DOHH2 (cell line): ENCODE results near the gene NME9.

Experiments used
- EZH2phosphoT487 ChIP-seq: fragments of 200-600 bp; sonication (generic); IDR thresholded peaks from 2 replicates; pipeline ENCODE4 v1.6.1; 2017; ENCODE audit warnings: borderline replicate concordance, mild to moderate bottlenecking, antibody characterized with exemption, low read length, moderate library complexity, mixed read lengths
- TF ChIP-seq, protein P1 (sequence below): fragments of 200-600 bp; sonication (generic); IDR thresholded peaks from one replicate; pipeline ENCODE4 v1.5.1; 2014; ENCODE audit warnings: antibody characterized with exemption, mild to moderate bottlenecking, low read depth, low read length; ENCODE audit not compliant: poor library complexity, severe bottlenecking

DNA sequence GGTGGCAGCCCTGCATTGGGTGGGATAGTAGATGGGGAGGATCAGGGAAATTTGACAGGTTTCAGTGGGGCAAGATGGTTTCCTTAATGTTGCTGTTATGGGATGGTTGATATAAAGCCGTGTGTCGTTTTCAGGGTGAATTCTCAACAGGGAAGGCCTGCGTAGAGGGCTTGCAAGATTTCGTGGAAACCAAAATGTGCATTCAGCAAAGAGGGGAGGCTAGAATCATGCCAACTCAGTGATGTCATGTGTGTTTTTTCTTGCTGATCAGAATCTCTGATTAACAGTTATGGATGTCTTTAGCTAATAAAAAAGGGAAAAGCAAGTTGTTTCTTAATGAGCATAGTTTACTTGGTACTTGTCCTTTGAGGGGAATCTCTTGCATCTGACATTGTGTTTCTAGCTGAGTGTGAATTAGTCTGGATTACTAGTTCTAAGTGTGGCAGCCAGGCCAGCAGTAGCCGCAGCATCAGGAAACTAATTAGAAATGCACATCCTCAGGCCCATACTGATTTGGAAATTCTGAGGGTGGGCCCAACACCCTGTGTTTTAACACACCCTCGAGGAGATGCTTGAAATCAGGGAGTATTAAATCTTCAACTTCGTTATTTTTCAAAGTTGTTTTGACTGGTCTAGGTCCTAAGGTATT lies 43.6 kb upstream of the NME9 start:
- TF ChIP-seq, protein P1, sequence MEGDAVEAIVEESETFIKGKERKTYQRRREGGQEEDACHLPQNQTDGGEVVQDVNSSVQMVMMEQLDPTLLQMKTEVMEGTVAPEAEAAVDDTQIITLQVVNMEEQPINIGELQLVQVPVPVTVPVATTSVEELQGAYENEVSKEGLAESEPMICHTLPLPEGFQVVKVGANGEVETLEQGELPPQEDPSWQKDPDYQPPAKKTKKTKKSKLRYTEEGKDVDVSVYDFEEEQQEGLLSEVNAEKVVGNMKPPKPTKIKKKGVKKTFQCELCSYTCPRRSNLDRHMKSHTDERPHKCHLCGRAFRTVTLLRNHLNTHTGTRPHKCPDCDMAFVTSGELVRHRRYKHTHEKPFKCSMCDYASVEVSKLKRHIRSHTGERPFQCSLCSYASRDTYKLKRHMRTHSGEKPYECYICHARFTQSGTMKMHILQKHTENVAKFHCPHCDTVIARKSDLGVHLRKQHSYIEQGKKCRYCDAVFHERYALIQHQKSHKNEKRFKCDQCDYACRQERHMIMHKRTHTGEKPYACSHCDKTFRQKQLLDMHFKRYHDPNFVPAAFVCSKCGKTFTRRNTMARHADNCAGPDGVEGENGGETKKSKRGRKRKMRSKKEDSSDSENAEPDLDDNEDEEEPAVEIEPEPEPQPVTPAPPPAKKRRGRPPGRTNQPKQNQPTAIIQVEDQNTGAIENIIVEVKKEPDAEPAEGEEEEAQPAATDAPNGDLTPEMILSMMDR = no peak
- TF ChIP-seq EZH2phosphoT487 = no peak
